KMS-11 (cell line): ENCODE data around the gene TMEM126A.

ENCODE experiments used
- H2AFZ ChIP-seq: fragments of 200-600 bp; sonication (generic); 2 replicates; pipeline ENCODE4 v1.6.1; 2016; ENCODE audit warnings: antibody characterized with exemption, mixed run types, low read depth
- H3K27ac ChIP-seq: fragments of 200-600 bp; sonication (generic); 2 replicates; pipeline ENCODE4 v1.6.1; 2016; ENCODE audit warnings: mild to moderate bottlenecking, mixed run types
- H3K27me3 ChIP-seq: fragments of 200-600 bp; sonication (generic); 2 replicates; pipeline ENCODE4 v1.6.1; 2017; ENCODE audit warnings: mild to moderate bottlenecking, low read depth, mixed run types, moderate library complexity; ENCODE audit not compliant: insufficient read depth
- H3K36me3 ChIP-seq: fragments of 200-600 bp; sonication (generic); 2 replicates; pipeline ENCODE4 v1.6.1; 2017; ENCODE audit warnings: mild to moderate bottlenecking, mixed run types; ENCODE audit not compliant: insufficient read depth
- H3K4me1 ChIP-seq: fragments of 200-600 bp; sonication (generic); 2 replicates; pipeline ENCODE4 v1.6.1; 2016; ENCODE audit warnings: mild to moderate bottlenecking, low read depth, mixed run types; ENCODE audit not compliant: poor library complexity, severe bottlenecking
- H3K4me2 ChIP-seq: fragments of 200-600 bp; sonication (generic); 2 replicates; pipeline ENCODE4 v1.7.0; 2016; ENCODE audit warnings: mild to moderate bottlenecking, mixed run types
- H3K4me3 ChIP-seq: fragments of 200-600 bp; sonication (generic); IDR thresholded peaks from 2 replicates; pipeline ENCODE4 v1.6.1; 2017; ENCODE audit warnings: low read depth, low read length, mixed read lengths; ENCODE audit not compliant: insufficient read depth
- H3K79me2 ChIP-seq: fragments of 200-600 bp; sonication (generic); 2 replicates; pipeline ENCODE4 v1.6.1; 2016; ENCODE audit warnings: low read depth, mixed run types; ENCODE audit not compliant: insufficient read depth
- H3K9ac ChIP-seq: fragments of 200-600 bp; sonication (generic); 2 replicates; pipeline ENCODE4 v1.6.1; 2016; ENCODE audit warnings: mild to moderate bottlenecking, mixed run types
- H4K20me1 ChIP-seq: fragments of 200-600 bp; sonication (generic); 2 replicates; pipeline ENCODE4 v1.6.1; 2016; ENCODE audit warnings: mild to moderate bottlenecking, mixed run types; ENCODE audit not compliant: insufficient read depth
- TF ChIP-seq, protein P1 (sequence below): fragments of 200-600 bp; sonication (generic); conservative IDR thresholded peaks from 2 replicates; pipeline ENCODE4 v1.6.1; 2017; ENCODE audit warnings: low read depth, mild to moderate bottlenecking, antibody characterized with exemption, low read length, moderate library complexity, mixed read lengths

TMEM126A gene

DNA sequence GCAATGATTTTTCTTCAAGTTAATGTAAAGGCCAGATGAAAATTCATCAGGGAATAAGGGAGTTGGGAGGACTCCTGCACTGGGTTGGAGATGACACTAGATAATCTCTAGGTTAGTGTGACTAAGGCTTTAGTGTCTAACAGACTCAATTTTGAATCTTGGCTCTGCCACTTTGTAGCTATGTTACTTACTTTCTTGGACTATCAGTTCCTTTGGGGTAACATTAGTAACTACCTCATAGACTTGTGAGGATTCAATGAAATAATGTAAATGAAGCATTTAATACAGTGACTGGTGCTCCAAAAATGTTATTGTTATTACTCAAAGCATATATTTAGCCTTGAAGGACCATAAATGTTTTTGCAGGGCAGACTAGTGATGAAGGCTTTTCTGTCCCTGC is 47.8 kb downstream of the TMEM126A start:
- Histone ChIP-seq H3K27me3 (no peaks in the 10 kb centered on the region), H3K4me2 (no peak overlapping the region), H4K20me1 (no peaks in the 10 kb centered on the region), H2AFZ (no peak overlapping the region), H3K4me1 (peaks cover 5% of the 10 kb centered on the region), H3K4me3 (no peak overlapping the region), H3K9ac (no peak overlapping the region), H3K27ac (no peak overlapping the region), H3K79me2 (no peaks in the 10 kb centered on the region), H3K36me3 (no peaks in the 10 kb centered on the region)
- TF ChIP-seq, protein P1, sequence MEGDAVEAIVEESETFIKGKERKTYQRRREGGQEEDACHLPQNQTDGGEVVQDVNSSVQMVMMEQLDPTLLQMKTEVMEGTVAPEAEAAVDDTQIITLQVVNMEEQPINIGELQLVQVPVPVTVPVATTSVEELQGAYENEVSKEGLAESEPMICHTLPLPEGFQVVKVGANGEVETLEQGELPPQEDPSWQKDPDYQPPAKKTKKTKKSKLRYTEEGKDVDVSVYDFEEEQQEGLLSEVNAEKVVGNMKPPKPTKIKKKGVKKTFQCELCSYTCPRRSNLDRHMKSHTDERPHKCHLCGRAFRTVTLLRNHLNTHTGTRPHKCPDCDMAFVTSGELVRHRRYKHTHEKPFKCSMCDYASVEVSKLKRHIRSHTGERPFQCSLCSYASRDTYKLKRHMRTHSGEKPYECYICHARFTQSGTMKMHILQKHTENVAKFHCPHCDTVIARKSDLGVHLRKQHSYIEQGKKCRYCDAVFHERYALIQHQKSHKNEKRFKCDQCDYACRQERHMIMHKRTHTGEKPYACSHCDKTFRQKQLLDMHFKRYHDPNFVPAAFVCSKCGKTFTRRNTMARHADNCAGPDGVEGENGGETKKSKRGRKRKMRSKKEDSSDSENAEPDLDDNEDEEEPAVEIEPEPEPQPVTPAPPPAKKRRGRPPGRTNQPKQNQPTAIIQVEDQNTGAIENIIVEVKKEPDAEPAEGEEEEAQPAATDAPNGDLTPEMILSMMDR = no peak

DNA sequence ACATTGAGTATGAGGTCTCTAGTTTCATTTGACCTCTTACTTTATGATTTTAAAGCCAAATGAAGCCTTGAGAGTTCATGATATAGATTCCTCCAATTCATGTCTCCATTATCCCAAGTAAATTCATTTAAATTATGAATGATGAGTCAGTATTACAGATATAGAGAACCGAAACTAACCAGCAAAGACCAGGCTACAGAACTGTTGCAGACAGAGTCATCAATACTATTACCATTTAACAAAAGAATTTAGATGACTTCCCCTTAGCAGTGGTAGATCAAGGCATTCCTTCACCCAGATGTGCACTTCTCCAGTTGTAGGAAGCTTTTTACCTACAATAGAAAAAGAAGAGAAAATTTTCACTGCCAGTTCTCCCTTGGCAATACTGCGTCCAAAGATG is 50.0 kb downstream of the TMEM126A start:
- Histone ChIP-seq H4K20me1 (no peaks in the 10 kb centered on the region), H3K4me2 (no peak overlapping the region), H3K9ac (no peak overlapping the region), H2AFZ (no peak overlapping the region), H3K79me2 (no peaks in the 10 kb centered on the region), H3K27me3 (no peaks in the 10 kb centered on the region), H3K4me1 (peaks cover 5% of the 10 kb centered on the region), H3K27ac (no peak overlapping the region), H3K4me3 (no peak overlapping the region), H3K36me3 (no peaks in the 10 kb centered on the region)
- TF ChIP-seq, protein P1 = no peak

DNA sequence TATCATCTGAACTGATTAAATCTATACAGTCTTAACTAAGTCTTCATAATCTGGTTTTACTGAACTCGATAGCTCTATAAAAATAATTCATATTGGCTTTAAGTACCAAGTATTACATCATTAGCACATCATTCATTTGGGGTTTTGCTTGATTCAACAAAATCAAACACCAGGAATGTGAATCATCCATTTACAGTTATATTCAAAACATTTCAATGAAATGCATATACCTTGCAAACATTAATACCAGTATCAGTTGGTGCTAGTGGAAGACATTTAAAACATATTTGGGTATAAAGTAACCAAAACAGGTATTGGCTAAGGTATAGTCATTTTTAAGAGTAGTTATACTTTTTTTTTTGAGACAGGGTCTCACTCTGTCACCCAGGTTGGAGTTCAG is 50.4 kb downstream of the TMEM126A start:
- Histone ChIP-seq H3K79me2 (no peaks in the 10 kb centered on the region), H4K20me1 (no peaks in the 10 kb centered on the region), H3K4me3 (no peak overlapping the region), H3K27ac (no peak overlapping the region), H3K9ac (no peak overlapping the region), H3K27me3 (no peaks in the 10 kb centered on the region), H3K4me2 (no peak overlapping the region), H3K36me3 (no peaks in the 10 kb centered on the region), H3K4me1 (peaks cover 5% of the 10 kb centered on the region), H2AFZ (no peak overlapping the region)
- TF ChIP-seq, protein P1 = no peak

DNA sequence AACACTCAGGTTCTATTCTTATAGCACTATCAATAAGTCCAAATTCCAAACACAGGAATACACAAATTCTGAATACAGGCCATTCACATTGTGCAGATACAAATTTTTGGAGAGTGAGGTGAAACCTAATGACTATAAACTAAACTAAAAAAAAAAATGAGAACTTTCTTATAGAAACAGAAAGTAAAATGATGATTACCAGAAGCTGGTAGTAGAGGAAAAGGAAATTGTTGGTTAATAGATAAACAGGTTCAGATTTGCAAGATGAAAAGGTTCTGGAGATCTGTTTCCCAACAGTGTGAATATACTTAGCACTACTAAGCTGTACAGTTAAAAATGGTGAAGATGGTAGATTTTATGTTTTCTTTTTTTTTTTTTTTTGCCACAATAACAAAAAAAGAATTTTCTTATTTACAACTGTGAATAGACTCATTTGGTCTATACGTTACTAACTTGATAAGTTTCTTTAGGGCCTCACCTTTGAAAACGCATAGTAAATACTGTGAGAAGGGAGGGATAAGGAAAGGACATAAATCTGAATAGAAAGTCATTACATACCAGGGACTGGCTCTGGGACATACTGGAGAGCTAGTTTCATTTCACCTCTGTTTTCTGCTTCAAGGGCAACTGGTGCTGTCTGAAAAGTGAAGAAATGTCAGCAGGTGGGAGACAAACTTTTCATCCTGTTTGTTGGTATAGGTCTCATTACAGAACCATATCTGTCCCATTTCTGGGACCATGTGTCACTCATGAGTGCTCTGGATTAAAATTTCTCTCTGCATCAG is 52.4 kb downstream of the TMEM126A start:
- Histone ChIP-seq H3K27me3 (no peaks in the 10 kb centered on the region), H3K36me3 (no peaks in the 10 kb centered on the region), H4K20me1 (no peaks in the 10 kb centered on the region), H3K9ac (no peak overlapping the region), H3K4me2 (no peak overlapping the region), H3K4me1 (peaks cover 5% of the 10 kb centered on the region), H3K4me3 (no peak overlapping the region), H2AFZ (no peak overlapping the region), H3K79me2 (no peaks in the 10 kb centered on the region), H3K27ac (no peak overlapping the region)
- TF ChIP-seq, protein P1 = no peak
